Measurements from ENCODE around the gene JMJD1C. TPM values are rescaled to one million over a fixed set of nuclear protein-coding genes. Genes with fewer than 3 reads are reported as not detected.
A peak's percentile ranks its signal among the peaks of the same experiment; 100 is the strongest.

JMJD1C gene
- total RNA-seq, 1 experiment from 2014 or later: 180 TPM

- TF ChIP-seq MLX (CRISPR knock-in tag; IDR thresholded peaks at IDR 0.05) (no peak), ZNF532 (CRISPR knock-in tag; IDR thresholded peaks at IDR 0.05; ENCODE audit: borderline replicate concordance) (no peak)
Observed at GRCh38 chr10:63283093-63283492, 182.7 kb downstream of the JMJD1C start (continued).

- H3K27ac Mint-ChIP-seq: peak overlapping the region; percentile 15; the same call in 1 of the 2 replicates
- CTCF ChIA-PET: no interaction called here
Observed at GRCh38 chr10:63281967-63282366, 183.8 kb downstream of the JMJD1C start.

More at GRCh38 chr10:63281967-63282366, 183.8 kb downstream of the JMJD1C start:
- H3K4me1 Mint-ChIP-seq: peaks cover 41% of the 10 kb centered on the region
- H3K27me3 Mint-ChIP-seq (ENCODE audit: low read depth): no peaks in the 10 kb centered on the region
- no peak for TF ChIP-seq ZBTB43 (CRISPR knock-in tag; IDR thresholded peaks at IDR 0.05)
- no peak for TF ChIP-seq ZBTB21 (CRISPR knock-in tag; IDR thresholded peaks at IDR 0.05; ENCODE audit: borderline replicate concordance)
- TF ChIP-seq USF2 (CRISPR knock-in tag; IDR thresholded peaks at IDR 0.05): no peak
- TF ChIP-seq MAX (CRISPR knock-in tag; IDR thresholded peaks at IDR 0.05): no peak
- TF ChIP-seq ZNF281 (CRISPR knock-in tag; IDR thresholded peaks at IDR 0.05): no peak
- TF ChIP-seq ZNF671 (CRISPR knock-in tag; IDR thresholded peaks at IDR 0.05): no peak
- no peak for TF ChIP-seq NR1H2 (CRISPR knock-in tag; IDR thresholded peaks at IDR 0.05)
- TF ChIP-seq MXD4 (CRISPR knock-in tag; IDR thresholded peaks at IDR 0.05; ENCODE audit: borderline replicate concordance): no peak
- ATAC-seq (no peak), DNase-seq (ENCODE audit: low spot score) (no peak)
- no peaks in the 10 kb centered on the region for H3K36me3 Mint-ChIP-seq
- no peak overlapping the region for H3K4me3 Mint-ChIP-seq
- no peaks in the 10 kb centered on the region for H3K9me3 Mint-ChIP-seq
- POLR2A ChIA-PET: no interaction called here
